ENCODE data around the gene RBM19. TPM values are rescaled to one million over a fixed set of nuclear protein-coding genes. Genes with fewer than 3 reads are reported as not detected.

Gene RBM19
- total and polyA plus RNA-seq, 2 of the 4 experiments (the other 2 are of a cell fraction), result 18.7 to 19.2 TPM

GRCh38 chr12:114003286-114003685 lies 37.2 kb upstream of the RBM19 start:
- Histone ChIP-seq H3K23ac (ENCODE audit: low read depth, low read length) (no peak overlapping the region), H3K27ac (ENCODE audit: insufficient read depth, low read length) (no peak overlapping the region), H3K9me1 (ENCODE audit: insufficient read depth, low read length) (no peaks in the 10 kb centered on the region), H3K9ac (ENCODE audit: low read depth, low read length) (no peak overlapping the region), H2AK5ac (ENCODE audit: low read depth, low read length) (no peak overlapping the region), H3K9me3 (ENCODE audit: control insufficient read depth, insufficient read depth, low read length) (no peaks in the 10 kb centered on the region), H3K4me3 (ENCODE audit: insufficient read depth, low read depth, low read length) (no peak overlapping the region), H2BK20ac (ENCODE audit: low read depth, low read length) (no peak overlapping the region), H3K56ac (ENCODE audit: extremely low read depth, insufficient read depth, low read length) (no peak overlapping the region), H2AK9ac (replicated peaks; ENCODE audit: low read depth, low read length, poor library complexity) (no peak overlapping the region), H2BK15ac (ENCODE audit: low read depth, low read length) (no peak overlapping the region), H4K20me1 (ENCODE audit: insufficient read depth, low read length) (no peaks in the 10 kb centered on the region), H3K4ac (ENCODE audit: low read depth, low read length) (no peak overlapping the region), H3K36me3 (ENCODE audit: control insufficient read depth, insufficient read depth, low read length) (no peaks in the 10 kb centered on the region), H3K4me1 (ENCODE audit: control insufficient read depth, insufficient read depth, low read length) (no peaks in the 10 kb centered on the region), H3K14ac (replicated peaks; ENCODE audit: low read depth, low read length) (no peak overlapping the region), H3K27me3 (ENCODE audit: control insufficient read depth, insufficient read depth, low read length) (peaks cover 9% of the 10 kb centered on the region), H4K8ac (ENCODE audit: low read depth in 2 of 2, low read length in 2 of 2) (no peak overlapping the region), H4K5ac (ENCODE audit: low read depth, low read length) (no peak overlapping the region), H4K91ac (ENCODE audit: insufficient read depth, low read depth, low read length) (no peak overlapping the region), H3K4me2 (ENCODE audit: low read depth, low read length) (no peak overlapping the region), H3K18ac (ENCODE audit: low read depth, low read length) (no peak overlapping the region), H3K79me1 (ENCODE audit: low read depth in 1 of 2, low read length in 2 of 2) (no peaks in the 10 kb centered on the region), H2BK120ac (ENCODE audit: low read depth, low read length) (no peak overlapping the region), H2AFZ (replicated peaks; ENCODE audit: low read length, poor library complexity) (no peak overlapping the region), H2BK5ac (ENCODE audit: low read depth, low read length, poor library complexity, severe bottlenecking) (no peak overlapping the region)
- CTCF ChIA-PET, result no interaction called here
- TF ChIP-seq BHLHE40 (IDR thresholded peaks at IDR 0.05; ENCODE audit: low read depth, low read length) (no peak), NFE2L2 (IDR thresholded peaks at IDR 0.05; ENCODE audit: low read depth, low read length) (no peak)
- POLR2A ChIA-PET (ENCODE audit: unreplicated experiment), result no interaction called here
- ATAC-seq (ENCODE audit: low read depth) (no peak), DNase-seq (no peak)
- 100% methylated on average over 1 of the region's 5 CpGs; no CpG with 5 or more reads in 1 of the 2 experiments for WGBS, 2 experiments (ENCODE audit: extremely low coverage in 2 of 2, insufficient read length in 1 of 2)
- no TSS peak for BruUV-seq (replicated peaks)
- intact Hi-C loops (cut with micrococcal nuclease) (no loop called here), dilution Hi-C loops (cut with HindIII; ENCODE audit: low sequenced_read_pairs, unreplicated experiment) (no loop called here), in situ Hi-C loops (cut with MboI; ENCODE audit: low sequenced_read_pairs) (no loop called here)
